SU-DHL-6 (cell line): ENCODE results near the gene ATP2B2.

ENCODE experiments used
- H2AFZ ChIP-seq: fragments of 200-600 bp; sonication (generic); 2 replicates; pipeline ENCODE4 v1.6.1; 2014; ENCODE audit warnings: low read depth, mild to moderate bottlenecking, moderate library complexity, mixed read lengths, antibody characterized with exemption, low read length; ENCODE audit not compliant: severe bottlenecking
- H3F3A ChIP-seq: fragments of 200-600 bp; shearing (Covaris generic); 2 replicates; pipeline ENCODE4 v1.6.0; 2016; ENCODE audit warnings: antibody characterized with exemption, mild to moderate bottlenecking; ENCODE audit not compliant: insufficient read depth
- H3K27ac ChIP-seq: fragments of 200-600 bp; sonication (generic); 2 replicates; pipeline ENCODE4 v1.5.1; 2016; ENCODE audit warnings: low read depth, mild to moderate bottlenecking, low read length, moderate library complexity, mixed read lengths
- H3K27me3 ChIP-seq: fragments of 200-600 bp; sonication (generic), shearing (Covaris generic); 2 replicates; pipeline ENCODE4 v1.6.0; 2014; ENCODE audit warnings: mild to moderate bottlenecking, low read length
- H3K36me3 ChIP-seq: fragments of 200-600 bp; sonication (generic); 2 replicates; pipeline ENCODE4 v1.6.1; 2014; ENCODE audit warnings: mild to moderate bottlenecking, low read length, mixed read lengths
- H3K4me2 ChIP-seq: fragments of 300-600, 200-600 bp; shearing (Covaris generic), sonication (generic); 2 replicates; pipeline ENCODE4 v1.6.0; 2014; ENCODE audit warnings: low read length, low read depth, mild to moderate bottlenecking; ENCODE audit not compliant: poor library complexity, severe bottlenecking
- H3K4me3 ChIP-seq: fragments of 200-600 bp; sonication (generic); 2 replicates; pipeline ENCODE4 v1.5.1; 2014; ENCODE audit warnings: antibody characterized with exemption, low read length, mild to moderate bottlenecking, mixed read lengths; ENCODE audit not compliant: insufficient read depth, poor library complexity, severe bottlenecking
- H3K79me2 ChIP-seq: fragments of 200-600 bp; sonication (generic); 2 replicates; pipeline ENCODE4 v1.6.1; 2014; ENCODE audit warnings: mild to moderate bottlenecking, low read length, moderate library complexity; ENCODE audit not compliant: insufficient read depth
- H3K9ac ChIP-seq: fragments of 200-600 bp; sonication (generic); 2 replicates; pipeline ENCODE4 v1.7.0; 2014; ENCODE audit warnings: mild to moderate bottlenecking, low read length
- H3K9me2 ChIP-seq: fragments of 200-600 bp; sonication (generic); replicated peaks from 2 replicates; pipeline ENCODE4 v1.6.1; 2014; ENCODE audit warnings: low read length; ENCODE audit not compliant: insufficient read depth
- H3K9me3 ChIP-seq: fragments of 200-600 bp; sonication (generic); 2 replicates; pipeline ENCODE4 v1.6.1; 2014; ENCODE audit warnings: low read length, mixed read lengths; ENCODE audit not compliant: insufficient read depth
- H4K20me1 ChIP-seq: fragments of 200-600 bp; sonication (generic); 2 replicates; pipeline ENCODE4 v1.6.1; 2014; ENCODE audit warnings: low read depth, mild to moderate bottlenecking, antibody characterized with exemption, low read length, moderate library complexity, mixed read lengths
- EZH2phosphoT487 ChIP-seq: fragments of 200-600 bp; sonication (generic), shearing (Covaris generic); conservative IDR thresholded peaks from 2 replicates; pipeline ENCODE4 v1.6.1; 2018; ENCODE audit warnings: mild to moderate bottlenecking, antibody characterized with exemption, low read length, moderate library complexity, mixed read lengths
- TF ChIP-seq, protein P1 (sequence below): fragments of 200-600 bp; sonication (generic); IDR thresholded peaks from one replicate; pipeline ENCODE4 v1.5.1; 2017; ENCODE audit warnings: antibody characterized with exemption, mild to moderate bottlenecking, low read length, moderate library complexity; ENCODE audit not compliant: insufficient read depth, poor library complexity, severe bottlenecking

Gene ATP2B2

DNA sequence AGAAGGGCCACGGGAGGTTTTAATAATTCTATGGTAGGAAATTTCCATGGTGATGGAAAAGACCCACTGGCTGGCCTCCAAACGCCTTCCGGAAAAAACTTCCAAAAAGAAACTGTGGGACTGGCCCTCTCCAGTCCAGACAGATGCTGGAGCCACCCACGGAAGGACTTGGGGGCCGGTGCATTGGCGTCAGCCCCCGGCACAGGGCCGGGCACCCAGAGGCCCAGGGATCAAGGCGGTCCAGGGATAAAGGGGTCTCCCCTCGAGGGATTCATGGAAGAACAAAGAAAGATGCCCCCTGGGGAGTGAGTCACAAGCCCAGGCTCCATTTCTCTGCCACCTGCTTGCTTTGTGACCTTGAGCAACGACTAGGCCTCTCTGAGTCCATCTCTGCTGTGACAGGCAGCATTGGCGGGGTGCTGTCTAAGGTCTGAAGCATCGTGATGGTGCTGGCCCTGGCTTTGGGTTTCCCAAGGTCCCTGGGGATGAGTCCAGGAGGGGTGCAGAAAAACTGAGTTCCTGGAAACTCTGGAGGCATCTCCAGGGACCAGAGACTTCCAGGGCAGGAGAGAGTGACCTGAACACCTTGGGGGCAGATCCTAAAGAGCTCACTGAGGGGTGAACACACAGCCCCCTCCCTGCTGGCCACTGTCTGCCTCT, 21.6 kb downstream of the ATP2B2 start:
- H3K4me2 ChIP-seq: no peak overlapping the region
- H3K9ac ChIP-seq: no peak overlapping the region
- TF ChIP-seq EZH2phosphoT487: no peak
- TF ChIP-seq, protein P1, sequence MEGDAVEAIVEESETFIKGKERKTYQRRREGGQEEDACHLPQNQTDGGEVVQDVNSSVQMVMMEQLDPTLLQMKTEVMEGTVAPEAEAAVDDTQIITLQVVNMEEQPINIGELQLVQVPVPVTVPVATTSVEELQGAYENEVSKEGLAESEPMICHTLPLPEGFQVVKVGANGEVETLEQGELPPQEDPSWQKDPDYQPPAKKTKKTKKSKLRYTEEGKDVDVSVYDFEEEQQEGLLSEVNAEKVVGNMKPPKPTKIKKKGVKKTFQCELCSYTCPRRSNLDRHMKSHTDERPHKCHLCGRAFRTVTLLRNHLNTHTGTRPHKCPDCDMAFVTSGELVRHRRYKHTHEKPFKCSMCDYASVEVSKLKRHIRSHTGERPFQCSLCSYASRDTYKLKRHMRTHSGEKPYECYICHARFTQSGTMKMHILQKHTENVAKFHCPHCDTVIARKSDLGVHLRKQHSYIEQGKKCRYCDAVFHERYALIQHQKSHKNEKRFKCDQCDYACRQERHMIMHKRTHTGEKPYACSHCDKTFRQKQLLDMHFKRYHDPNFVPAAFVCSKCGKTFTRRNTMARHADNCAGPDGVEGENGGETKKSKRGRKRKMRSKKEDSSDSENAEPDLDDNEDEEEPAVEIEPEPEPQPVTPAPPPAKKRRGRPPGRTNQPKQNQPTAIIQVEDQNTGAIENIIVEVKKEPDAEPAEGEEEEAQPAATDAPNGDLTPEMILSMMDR: no peak

DNA sequence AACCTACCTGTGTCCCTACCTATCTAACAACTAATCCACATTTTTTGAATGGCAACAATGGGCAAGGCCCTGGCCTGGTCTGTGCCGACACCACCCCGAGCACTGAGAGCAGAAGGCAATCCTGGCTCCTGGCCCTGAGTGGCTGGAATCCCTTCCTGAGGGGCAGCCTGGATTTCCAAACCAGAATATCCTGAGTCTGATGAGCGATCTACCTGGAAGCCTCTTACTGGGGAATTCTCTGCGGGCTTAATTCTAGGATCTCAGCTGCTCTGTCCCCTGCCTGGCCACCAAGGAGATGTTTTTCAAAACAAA, 22.1 kb downstream of the ATP2B2 start:
- no peaks in the 10 kb centered on the region for H3K27me3 ChIP-seq
- H3K4me2 ChIP-seq: no peak overlapping the region
- H3K4me3 ChIP-seq: no peak overlapping the region
- no peaks in the 10 kb centered on the region for H3K36me3 ChIP-seq
- no peaks in the 10 kb centered on the region for H3F3A ChIP-seq
- H2AFZ ChIP-seq: no peak overlapping the region
- no peak overlapping the region for H3K27ac ChIP-seq
- no peaks in the 10 kb centered on the region for H3K9me3 ChIP-seq
- H4K20me1 ChIP-seq: no peaks in the 10 kb centered on the region
- TF ChIP-seq EZH2phosphoT487: no peak
- H3K9ac ChIP-seq: no peak overlapping the region
- H3K9me2 ChIP-seq: no peaks in the 10 kb centered on the region
- H3K79me2 ChIP-seq: no peaks in the 10 kb centered on the region

More for the DNA sequence above, 21.6 kb downstream of the ATP2B2 start:
- Histone ChIP-seq H2AFZ (no peak overlapping the region), H3F3A (no peaks in the 10 kb centered on the region), H3K79me2 (no peaks in the 10 kb centered on the region), H4K20me1 (no peaks in the 10 kb centered on the region), H3K9me3 (no peaks in the 10 kb centered on the region), H3K9me2 (no peaks in the 10 kb centered on the region), H3K4me3 (no peak overlapping the region), H3K27ac (no peak overlapping the region), H3K27me3 (no peaks in the 10 kb centered on the region), H3K36me3 (no peaks in the 10 kb centered on the region)

DNA sequence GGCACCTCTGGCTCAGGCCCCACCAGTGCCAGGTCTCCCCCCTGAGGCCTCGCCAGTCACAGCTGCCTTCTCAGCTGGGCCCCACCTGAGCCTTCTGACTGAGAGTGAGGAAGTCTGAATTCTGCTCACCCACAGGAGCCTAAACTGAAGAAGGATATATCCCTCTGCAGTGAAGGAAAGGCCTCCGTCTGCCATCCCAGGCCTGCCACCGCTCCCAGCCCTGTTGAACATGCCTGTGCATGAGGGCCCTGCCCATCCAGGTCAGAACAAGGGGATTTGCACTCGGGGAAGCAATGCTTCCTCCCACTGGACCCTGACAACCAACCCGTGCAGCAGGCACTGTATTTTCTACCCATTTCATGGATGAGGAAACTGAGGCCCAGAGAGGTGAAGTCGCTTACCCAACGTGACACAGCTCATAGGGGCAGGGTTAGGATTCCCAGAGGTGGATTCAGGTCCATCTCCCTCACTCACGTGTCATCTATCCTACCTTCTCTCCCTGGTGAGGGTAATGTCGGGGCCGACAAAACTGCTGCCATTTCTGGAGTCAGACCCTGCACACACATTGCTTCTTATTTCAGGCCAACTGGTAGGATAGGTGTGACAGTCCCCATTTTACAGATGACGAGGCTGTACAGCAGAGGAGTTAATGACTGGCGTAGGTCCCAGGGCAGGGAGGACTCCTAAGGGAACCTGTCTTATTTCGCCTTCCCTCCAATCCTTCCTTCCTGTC, 22.6 kb downstream of the ATP2B2 start:
- H3K27ac ChIP-seq: no peak overlapping the region
- no peak overlapping the region for H3K9ac ChIP-seq
- TF ChIP-seq EZH2phosphoT487: no peak
- TF ChIP-seq, protein P1: no peak
- no peaks in the 10 kb centered on the region for H3F3A ChIP-seq
- no peak overlapping the region for H3K4me3 ChIP-seq
- H4K20me1 ChIP-seq: no peaks in the 10 kb centered on the region
- H3K9me3 ChIP-seq: no peaks in the 10 kb centered on the region
- H3K9me2 ChIP-seq: no peaks in the 10 kb centered on the region
- H2AFZ ChIP-seq: no peak overlapping the region
- no peaks in the 10 kb centered on the region for H3K27me3 ChIP-seq
- H3K36me3 ChIP-seq: no peaks in the 10 kb centered on the region
- H3K4me2 ChIP-seq: no peak overlapping the region
- H3K79me2 ChIP-seq: no peaks in the 10 kb centered on the region

GRCh38 chr3:10480871-10481378, 24.5 kb downstream of the ATP2B2 start:
- Histone ChIP-seq H3K4me2 (no peak overlapping the region), H4K20me1 (no peaks in the 10 kb centered on the region), H3K4me3 (no peak overlapping the region), H3K9ac (no peak overlapping the region), H3K36me3 (no peaks in the 10 kb centered on the region), H3K9me3 (no peaks in the 10 kb centered on the region), H3F3A (no peaks in the 10 kb centered on the region), H3K27ac (no peak overlapping the region), H3K27me3 (no peaks in the 10 kb centered on the region), H3K79me2 (no peaks in the 10 kb centered on the region), H2AFZ (no peak overlapping the region), H3K9me2 (no peaks in the 10 kb centered on the region)
- TF ChIP-seq EZH2phosphoT487: no peak
- TF ChIP-seq, protein P1: no peak
